Upper lobe of left lung (tissue), 4 donors: ENCODE results near the gene AEBP1.

Source experiments
- EP300 ChIP-seq, 4 donors: sonication (generic); formaldehyde crosslinking; IDR thresholded peaks; one replicate each; pipeline ENCODE4 v1.5.1; 2017; ENCODE audit warnings: antibody characterized with exemption in 4 of 4, control low read depth in 2 of 4
- POLR2A ChIP-seq, 4 donors: fragments of 450-650 bp; IDR thresholded peaks; one replicate each; pipeline ENCODE4 v1.5.1; 2016 to 2017; ENCODE audit warnings: antibody characterized with exemption in 4 of 4, mild to moderate bottlenecking in 2 of 4
- POLR2AphosphoS5 ChIP-seq, 2 donors: sonication (generic); formaldehyde crosslinking; IDR thresholded peaks; one replicate each; pipeline ENCODE4 v1.5.1; 2017; ENCODE audit warnings: antibody characterized with exemption in 2 of 2
- TF ChIP-seq, protein P1 (sequence below), 6 experiments: fragments of 450-650 bp in 4 of 6; fragments of 200-600 bp in 2 of 6; sonication (generic) in 2 of 6; IDR thresholded peaks; one replicate each; pipeline ENCODE4 v1.5.1; 2016 to 2019; ENCODE audit warnings: antibody characterized with exemption in 6 of 6

DNA sequence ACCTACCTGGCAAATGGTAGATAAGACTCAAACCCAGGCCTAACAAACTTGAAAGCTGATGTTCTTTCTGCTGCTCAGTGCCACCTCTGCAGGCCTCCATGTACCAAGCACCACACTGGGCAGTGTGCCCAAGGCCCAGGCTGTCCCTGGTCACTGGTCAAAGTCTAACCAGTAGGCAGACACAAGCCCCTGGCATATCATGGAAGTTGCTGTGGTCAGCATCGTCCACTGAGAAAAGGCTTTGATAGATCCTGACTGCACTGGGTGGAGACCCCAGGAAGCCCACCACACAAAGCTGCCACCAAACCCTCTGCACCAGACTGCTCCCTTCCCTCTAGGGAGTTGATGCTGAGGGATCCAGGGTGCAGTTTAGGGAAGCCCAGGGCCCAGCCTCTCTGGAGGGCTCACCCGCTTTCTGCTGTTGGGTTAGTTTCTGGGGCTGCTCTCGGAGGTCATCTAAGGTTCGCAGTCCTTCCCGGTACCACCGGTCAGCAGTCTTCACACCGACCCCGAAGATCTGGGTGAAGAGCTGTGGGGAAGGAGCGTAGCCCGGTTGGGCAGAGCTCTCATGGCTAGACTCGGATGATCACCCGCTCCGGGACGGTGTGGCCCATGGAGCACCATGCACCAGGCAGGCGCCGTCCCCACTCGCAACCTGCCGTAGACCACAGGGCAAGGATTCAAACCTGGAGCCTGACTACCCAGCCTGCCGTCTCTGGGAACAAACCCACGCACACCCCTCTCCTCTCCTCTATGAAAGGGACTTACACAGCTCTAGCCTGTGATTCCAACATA is 27.8 kb upstream of the AEBP1 start:
- TF ChIP-seq POLR2A (IDR thresholded peaks at IDR 0.05) (no peak), EP300 (IDR thresholded peaks at IDR 0.05) (no peak), POLR2AphosphoS5 (IDR thresholded peaks at IDR 0.05) (no peak)
- TF ChIP-seq, protein P1, sequence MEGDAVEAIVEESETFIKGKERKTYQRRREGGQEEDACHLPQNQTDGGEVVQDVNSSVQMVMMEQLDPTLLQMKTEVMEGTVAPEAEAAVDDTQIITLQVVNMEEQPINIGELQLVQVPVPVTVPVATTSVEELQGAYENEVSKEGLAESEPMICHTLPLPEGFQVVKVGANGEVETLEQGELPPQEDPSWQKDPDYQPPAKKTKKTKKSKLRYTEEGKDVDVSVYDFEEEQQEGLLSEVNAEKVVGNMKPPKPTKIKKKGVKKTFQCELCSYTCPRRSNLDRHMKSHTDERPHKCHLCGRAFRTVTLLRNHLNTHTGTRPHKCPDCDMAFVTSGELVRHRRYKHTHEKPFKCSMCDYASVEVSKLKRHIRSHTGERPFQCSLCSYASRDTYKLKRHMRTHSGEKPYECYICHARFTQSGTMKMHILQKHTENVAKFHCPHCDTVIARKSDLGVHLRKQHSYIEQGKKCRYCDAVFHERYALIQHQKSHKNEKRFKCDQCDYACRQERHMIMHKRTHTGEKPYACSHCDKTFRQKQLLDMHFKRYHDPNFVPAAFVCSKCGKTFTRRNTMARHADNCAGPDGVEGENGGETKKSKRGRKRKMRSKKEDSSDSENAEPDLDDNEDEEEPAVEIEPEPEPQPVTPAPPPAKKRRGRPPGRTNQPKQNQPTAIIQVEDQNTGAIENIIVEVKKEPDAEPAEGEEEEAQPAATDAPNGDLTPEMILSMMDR (IDR thresholded peaks at IDR 0.05): no peak
